GM12875 (cell line): Measurements from ENCODE around the gene RAD51D.

Source experiments
- H3K4me3 ChIP-seq: one replicate; pipeline ENCODE4 v1.5.1; 2011; ENCODE audit warnings: low read depth, low read length, control low read depth
- TF ChIP-seq, protein P1 (sequence below): IDR thresholded peaks from 2 replicates; pipeline ENCODE4 v1.5.1; 2011; ENCODE audit warnings: low read depth, mild to moderate bottlenecking, control low read depth, inconsistent platforms, low read length, moderate library complexity, borderline replicate concordance; ENCODE audit not compliant: insufficient read depth

Gene RAD51D

GRCh38 chr17:35089586-35090296, 29.9 kb downstream of the RAD51D start:
- H3K4me3 ChIP-seq, result peak overlapping the region; percentile 57
- TF ChIP-seq, protein P1, sequence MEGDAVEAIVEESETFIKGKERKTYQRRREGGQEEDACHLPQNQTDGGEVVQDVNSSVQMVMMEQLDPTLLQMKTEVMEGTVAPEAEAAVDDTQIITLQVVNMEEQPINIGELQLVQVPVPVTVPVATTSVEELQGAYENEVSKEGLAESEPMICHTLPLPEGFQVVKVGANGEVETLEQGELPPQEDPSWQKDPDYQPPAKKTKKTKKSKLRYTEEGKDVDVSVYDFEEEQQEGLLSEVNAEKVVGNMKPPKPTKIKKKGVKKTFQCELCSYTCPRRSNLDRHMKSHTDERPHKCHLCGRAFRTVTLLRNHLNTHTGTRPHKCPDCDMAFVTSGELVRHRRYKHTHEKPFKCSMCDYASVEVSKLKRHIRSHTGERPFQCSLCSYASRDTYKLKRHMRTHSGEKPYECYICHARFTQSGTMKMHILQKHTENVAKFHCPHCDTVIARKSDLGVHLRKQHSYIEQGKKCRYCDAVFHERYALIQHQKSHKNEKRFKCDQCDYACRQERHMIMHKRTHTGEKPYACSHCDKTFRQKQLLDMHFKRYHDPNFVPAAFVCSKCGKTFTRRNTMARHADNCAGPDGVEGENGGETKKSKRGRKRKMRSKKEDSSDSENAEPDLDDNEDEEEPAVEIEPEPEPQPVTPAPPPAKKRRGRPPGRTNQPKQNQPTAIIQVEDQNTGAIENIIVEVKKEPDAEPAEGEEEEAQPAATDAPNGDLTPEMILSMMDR, result peak; percentile 25; the same call in 1 of the 2 replicates

- H3K4me3 ChIP-seq, result peak overlapping the region; percentile 91
- TF ChIP-seq, protein P1, result peak; percentile 92
Observed at GRCh38 chr17:35088881-35089585, 30.6 kb downstream of the RAD51D start.

GRCh38 chr17:35088356-35088880, 31.2 kb downstream of the RAD51D start:
- TF ChIP-seq, protein P1, result peak; percentile 24; the same call in 1 of the 2 replicates
- H3K4me3 ChIP-seq, result peak overlapping the region; percentile 91

- TF ChIP-seq, protein P1, result no peak
Observed at GRCh38 chr17:35087731-35088355, 31.8 kb downstream of the RAD51D start.

GRCh38 chr17:35086931-35087573, 32.6 kb downstream of the RAD51D start:
- H3K4me3 ChIP-seq, result no peak overlapping the region
- TF ChIP-seq, protein P1, result no peak

More at GRCh38 chr17:35087731-35088355, 31.8 kb downstream of the RAD51D start:
- H3K4me3 ChIP-seq, result peak overlapping the region; percentile 91

GRCh38 chr17:35086164-35086563, 33.5 kb downstream of the RAD51D start:
- H3K4me3 ChIP-seq, result no peak overlapping the region
- TF ChIP-seq, protein P1, result no peak
